HG02884 (cell line): ENCODE measurements around the gene STK32A.

Experiments used
- ATAC-seq: cut with Tn5 transposase; IDR thresholded peaks from one replicate; pipeline ENCODE4 v1.9.1; 2021; ENCODE audit warnings: mild to moderate bottlenecking, moderate library complexity; ENCODE audit not compliant: unreplicated experiment

Gene STK32A

DNA sequence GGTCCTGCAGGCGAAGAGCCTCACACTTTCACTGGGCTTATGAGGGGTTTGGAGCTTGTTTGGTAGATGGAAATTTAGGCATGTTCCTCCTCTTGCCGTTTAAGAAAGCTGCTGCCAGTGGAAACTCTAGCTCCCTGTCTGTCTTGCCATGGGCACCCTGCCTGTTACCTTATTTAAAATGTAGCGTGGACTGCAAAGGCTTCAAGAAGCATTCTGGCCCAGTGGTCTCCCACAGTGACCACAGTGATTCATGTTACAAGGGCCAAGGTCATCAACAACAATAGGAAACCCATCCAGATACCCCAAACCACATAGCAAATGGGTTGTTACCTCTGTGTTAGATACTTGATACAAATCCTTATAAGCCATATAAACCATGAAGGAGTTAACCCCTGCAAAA is 178.4 kb downstream of the STK32A start:
- no peak for ATAC-seq

DNA sequence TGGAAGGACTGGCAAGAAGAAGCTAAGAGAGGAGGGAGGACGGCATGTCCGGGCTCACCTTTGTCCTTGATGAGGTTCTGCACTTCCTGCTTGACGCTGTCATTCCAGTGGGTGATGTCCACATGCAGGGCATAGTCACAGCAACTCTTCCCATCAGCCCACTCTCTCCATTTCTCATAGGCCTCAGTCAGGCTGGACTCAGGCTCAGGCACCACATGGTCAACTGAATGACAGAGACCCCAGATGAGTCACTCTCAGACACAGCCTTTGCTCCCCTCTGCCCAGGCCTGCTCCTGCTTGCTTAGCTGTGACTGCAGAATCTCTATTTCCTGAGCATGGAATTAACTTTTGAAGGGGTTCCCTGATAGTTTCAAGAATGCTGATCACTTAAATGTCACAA is 180.8 kb downstream of the STK32A start:
- no peak for ATAC-seq

DNA sequence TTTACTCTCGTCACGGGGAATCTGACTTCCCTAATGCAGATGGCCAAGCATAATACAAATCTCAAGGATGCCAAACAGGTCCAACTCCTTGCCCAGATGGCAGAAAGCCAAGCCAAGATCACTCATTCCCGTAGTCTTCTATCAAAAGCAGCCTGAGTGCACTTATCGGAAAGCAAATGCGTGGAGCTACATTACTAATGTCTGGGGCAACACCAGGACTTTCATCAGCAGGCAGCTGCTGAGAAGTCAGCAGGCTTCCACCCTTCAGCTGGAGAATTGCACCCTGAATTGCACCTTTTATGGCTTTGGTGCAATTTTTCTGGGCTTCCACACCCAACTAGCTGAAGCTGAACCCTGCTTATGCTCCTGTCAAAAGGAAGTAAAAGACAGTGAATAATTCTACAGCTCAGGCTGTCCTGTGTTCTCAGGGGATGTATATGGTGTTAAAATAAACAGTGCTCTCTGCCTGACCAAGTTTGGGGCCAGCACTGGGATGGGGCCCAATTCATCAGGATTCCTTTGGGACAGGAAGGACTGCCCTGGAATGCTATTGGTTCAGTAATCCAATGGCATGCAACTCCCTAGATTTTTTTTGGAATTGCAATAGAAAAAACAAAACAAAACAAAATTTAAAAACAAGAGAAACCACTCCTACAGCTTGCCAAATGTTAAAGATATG is 182.4 kb downstream of the STK32A start:
- ATAC-seq, result no peak

DNA sequence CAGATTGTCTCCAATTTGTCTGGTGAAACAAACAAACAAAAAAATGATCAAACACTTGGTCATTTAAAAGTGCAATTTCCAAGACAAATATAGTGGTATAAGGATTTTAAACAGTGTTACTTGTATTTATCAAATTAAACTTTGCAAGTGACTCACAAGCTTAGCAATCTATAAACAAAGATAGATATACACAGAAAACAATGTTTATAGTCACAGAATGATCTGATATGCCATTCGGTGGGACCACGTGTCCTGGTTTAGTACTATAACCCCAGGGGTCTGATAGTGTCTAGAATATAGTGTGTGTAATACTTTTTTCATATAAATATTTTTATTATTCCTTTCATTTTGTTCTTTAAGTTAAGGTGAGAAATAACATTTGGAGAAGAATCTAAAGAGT is 183.8 kb downstream of the STK32A start:
- no peak for ATAC-seq

DNA sequence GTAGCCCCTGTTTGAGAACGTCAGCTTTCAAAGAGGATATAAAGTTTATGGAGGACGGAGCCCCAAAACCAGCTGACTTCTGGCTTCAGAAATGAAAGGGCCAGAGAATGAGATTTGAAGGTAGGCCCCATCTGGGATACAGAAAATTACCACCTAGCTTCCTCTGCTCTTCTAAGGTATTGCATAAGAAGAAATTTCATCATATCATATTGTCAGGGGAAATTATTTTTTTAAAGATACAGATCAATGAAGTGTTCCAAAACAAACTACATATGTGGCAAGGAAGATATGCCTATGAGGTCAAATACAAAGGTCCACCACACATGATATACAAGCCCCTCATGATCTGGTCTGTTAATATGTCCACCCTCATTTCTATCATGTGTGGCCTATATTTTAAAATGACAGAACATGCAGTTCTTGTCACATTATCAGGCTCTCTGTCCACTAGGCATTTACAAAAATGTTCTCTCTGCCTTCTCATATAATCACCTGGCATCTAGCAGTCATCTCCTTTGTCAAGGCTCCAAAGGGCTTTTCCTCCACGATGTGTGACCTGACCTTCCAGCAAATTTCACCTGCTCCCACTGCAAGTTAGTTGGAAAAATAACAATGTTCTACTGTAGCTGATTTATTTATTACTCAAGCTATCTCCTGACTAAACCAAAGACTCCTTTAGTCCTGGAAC is 192.0 kb downstream of the STK32A start:
- ATAC-seq, result no peak

DNA sequence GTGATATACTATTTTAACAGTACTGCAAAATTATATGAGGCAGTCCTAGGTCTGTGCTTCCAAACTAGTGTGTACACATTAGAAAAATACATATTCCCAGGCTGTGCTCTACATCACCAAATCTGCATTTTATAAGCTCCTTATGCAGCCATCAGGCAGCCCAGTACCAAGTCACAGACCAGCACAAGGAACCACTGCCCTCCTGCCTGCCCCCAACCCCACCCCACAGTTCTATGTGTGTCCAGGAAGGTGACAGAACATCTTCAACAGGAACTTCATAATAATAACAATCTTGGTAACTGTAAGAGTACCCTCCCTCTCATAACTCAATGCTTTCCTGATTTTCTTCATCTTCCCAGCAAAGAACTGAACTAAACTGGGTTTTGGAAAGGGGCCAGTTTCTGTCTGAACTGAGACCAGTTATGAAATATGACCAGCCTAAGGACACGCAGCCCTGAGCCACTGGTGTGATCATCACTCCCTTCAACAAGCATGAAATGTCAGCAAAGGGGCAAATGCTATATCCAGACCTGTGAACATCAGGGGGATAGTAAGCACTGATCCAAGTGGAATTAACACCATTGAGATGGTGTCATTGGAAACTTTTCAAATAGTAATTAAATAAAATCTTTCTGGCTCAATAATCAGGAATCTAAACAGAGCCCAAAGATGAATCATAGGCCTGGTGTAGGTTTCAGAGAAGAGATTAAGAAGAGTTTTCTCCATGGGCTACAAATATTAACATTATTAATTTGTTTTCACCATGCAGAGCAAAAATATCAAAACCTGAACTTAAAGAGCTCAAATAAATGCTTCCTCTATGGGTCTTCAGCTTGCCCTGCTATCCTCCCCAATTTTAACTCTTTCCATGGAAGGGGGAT is 192.9 kb downstream of the STK32A start:
- no peak for ATAC-seq

DNA sequence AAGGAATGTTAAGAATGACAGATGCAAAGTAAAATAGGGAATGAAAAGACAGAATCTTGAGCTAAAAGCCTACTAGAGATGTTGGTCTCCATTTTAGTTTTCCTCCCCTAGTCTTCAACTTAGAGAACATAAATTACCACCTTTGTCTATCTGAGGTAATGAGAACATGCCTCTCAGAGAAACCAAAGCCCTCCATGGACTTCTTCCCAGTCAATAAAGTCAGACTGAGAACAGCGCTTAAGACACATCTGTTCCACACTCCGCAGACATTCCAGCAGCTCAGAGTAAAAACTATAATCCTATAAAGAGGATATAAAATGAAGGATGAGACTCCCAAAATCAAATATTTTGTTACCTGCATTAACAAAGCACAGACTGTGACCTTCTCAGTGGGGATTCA is 195.8 kb downstream of the STK32A start:
- ATAC-seq, result no peak

DNA sequence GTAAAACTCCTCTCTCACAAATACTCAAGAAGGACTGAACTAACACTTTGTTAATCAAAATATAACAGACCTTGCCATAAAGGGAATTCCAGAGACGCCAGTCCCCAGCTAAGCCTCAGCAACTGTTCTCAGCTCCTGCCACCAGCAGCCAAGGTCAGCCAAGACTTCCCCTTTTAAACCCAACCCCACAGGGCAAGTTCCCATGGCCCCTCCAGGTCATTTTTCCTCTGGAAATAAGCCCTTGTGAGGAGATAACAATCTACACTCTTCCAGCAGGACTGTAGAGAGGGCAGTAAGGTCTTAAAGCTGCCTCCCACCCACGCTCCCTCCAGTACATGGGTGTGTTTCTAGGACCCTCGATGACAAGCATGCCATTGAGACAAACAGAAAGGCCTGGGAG is 196.8 kb downstream of the STK32A start:
- ATAC-seq, result no peak

DNA sequence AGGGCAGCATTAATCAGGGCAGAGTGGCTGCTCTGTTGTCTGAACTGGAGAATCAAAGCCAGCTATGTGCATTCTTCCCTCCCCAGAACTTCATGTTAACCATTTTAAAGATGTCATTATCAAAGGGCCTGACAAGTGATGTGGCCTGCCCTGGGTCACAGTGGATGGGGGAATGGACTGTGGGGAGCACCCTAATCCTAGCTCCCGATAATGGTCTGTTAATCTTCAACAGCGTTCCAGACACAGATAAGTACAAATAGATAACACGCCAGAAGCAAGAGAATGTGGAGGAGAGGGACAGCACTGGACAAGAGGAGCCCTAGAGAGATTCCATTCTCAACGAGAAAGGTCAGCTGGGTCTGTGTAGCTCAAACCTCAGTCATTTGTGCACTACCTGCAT is 197.5 kb downstream of the STK32A start:
- no peak for ATAC-seq

DNA sequence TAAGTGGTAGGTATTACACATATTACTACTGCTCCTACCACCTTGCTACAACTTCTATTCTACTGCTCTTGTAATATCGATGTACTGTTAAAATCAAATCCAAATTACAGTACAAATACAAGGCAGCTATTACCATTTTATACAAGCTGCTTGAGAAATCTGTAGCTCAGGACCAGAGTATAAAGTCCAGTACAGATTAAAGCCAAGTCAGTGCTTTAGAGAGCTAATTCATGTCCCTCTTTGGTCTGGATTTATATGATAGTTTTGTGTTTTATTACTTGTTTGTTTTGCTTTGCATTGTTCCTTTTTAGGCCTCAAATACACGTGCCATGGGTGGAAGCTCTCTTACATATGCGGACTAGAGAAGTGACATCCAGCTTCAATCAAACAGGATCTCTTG is 199.2 kb downstream of the STK32A start:
- no peak for ATAC-seq

DNA sequence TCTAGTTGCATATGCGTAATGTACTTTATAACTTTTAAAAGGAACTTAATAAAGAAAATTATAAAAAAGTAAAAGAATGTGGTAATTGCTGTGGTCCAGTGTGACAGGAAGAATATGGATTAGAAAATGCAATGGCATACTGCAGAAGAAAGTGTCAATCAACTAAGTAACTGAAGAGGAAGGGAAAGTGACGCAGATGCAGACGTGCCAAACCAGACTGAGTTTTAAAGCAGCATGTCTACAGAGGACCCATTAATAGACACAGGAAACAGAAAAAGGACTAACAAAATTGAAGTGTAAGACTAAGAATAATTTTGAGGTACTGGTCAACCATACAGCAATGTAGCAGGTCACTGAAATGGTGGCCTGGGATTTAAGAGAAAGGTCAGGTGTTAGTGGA is 201.8 kb downstream of the STK32A start:
- peak; percentile 58 for ATAC-seq

DNA sequence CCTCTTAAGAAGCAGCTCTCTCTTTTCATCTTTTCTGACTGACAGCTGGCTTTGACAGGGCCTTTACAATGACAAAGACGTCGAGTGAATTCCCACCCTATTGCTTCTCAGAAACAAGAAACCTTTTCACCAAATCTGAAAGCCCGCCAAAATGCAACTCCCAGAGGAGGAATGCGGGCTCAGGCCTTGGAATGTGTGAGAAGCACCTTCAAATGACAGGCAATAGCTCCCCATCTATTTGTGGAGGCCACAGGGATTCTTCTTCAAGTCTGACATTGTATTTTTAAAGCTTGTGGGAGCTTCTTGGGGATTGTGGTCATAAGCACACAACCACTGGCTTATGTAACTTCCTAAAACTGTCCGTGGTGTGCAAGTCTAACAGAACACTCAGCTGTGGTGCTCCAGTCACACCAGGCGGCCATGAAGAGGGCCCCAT is 202.4 kb downstream of the STK32A start:
- no peak for ATAC-seq
